HL-60 (cell line): Measurements from ENCODE around the gene HUS1B.

Source experiments
- DNase-seq, 2 experiments: peaks; one replicate each; pipeline ENCODE4 v3.0.0-alpha.2; 2010 to 2020; ENCODE audit warnings: low read depth in 1 of 2, low spot score in 1 of 2
- H3K27ac ChIP-seq: fragments of 250-450 bp; sonication (Bioruptor Pico); replicated peaks from 2 replicates; pipeline ENCODE4 v1.5.1; 2020; ENCODE audit warnings: mild to moderate bottlenecking, moderate library complexity
- H3K27me3 ChIP-seq: fragments of 250-450 bp; sonication (Bioruptor Pico); 2 replicates; pipeline ENCODE4 v1.5.1; 2021; ENCODE audit warnings: mild to moderate bottlenecking, moderate library complexity; ENCODE audit not compliant: insufficient read depth, poor library complexity, severe bottlenecking
- H3K4me3 ChIP-seq: replicated peaks from 2 replicates; pipeline ENCODE4 v1.5.1; 2011; ENCODE audit warnings: mild to moderate bottlenecking, control low read depth, low read length; ENCODE audit not compliant: insufficient read depth
- CTCF ChIP-seq: IDR thresholded peaks from one replicate; pipeline ENCODE4 v1.5.1; 2011; ENCODE audit warnings: low read length, control low read depth, inconsistent platforms; ENCODE audit not compliant: insufficient read depth
- GABPA ChIP-seq: IDR thresholded peaks from 2 replicates; pipeline ENCODE4 v1.6.1; 2012; ENCODE audit warnings: low read depth
- POLR2AphosphoS5 ChIP-seq: IDR thresholded peaks from 2 replicates; pipeline ENCODE4 v1.6.1; 2012; ENCODE audit warnings: low read depth
- REST ChIP-seq: IDR thresholded peaks from 2 replicates; pipeline ENCODE4 v1.6.1; 2012; ENCODE audit warnings: low read depth; ENCODE audit not compliant: insufficient replicate concordance
- SPI1 ChIP-seq: IDR thresholded peaks from 2 replicates; pipeline ENCODE4 v1.6.1; 2012; ENCODE audit warnings: low read depth, mild to moderate bottlenecking, borderline replicate concordance

Gene HUS1B

GRCh38 chr6:606829-607379, 50.0 kb downstream of the HUS1B start:
- DNase-seq, result no peak
- Histone ChIP-seq H3K27me3 (no peaks in the 10 kb centered on the region), H3K27ac (no peak overlapping the region), H3K4me3 (no peak overlapping the region)
- TF ChIP-seq SPI1 (no peak), POLR2AphosphoS5 (no peak), REST (no peak), CTCF (no peak), GABPA (no peak)
